GM21737 (cell line): Measurements from ENCODE around the gene P2RY2.
"Not testable (repeated sequence)": the region's sequence is repeated elsewhere in the genome, so short reads cannot be mapped to it uniquely, and the experiment has no call there.

Source experiments
- ATAC-seq: cut with Tn5 transposase; IDR thresholded peaks from one replicate; pipeline ENCODE4 v1.9.1; 2021; ENCODE audit warnings: mild to moderate bottlenecking, moderate library complexity; ENCODE audit not compliant: unreplicated experiment

P2RY2 gene

DNA sequence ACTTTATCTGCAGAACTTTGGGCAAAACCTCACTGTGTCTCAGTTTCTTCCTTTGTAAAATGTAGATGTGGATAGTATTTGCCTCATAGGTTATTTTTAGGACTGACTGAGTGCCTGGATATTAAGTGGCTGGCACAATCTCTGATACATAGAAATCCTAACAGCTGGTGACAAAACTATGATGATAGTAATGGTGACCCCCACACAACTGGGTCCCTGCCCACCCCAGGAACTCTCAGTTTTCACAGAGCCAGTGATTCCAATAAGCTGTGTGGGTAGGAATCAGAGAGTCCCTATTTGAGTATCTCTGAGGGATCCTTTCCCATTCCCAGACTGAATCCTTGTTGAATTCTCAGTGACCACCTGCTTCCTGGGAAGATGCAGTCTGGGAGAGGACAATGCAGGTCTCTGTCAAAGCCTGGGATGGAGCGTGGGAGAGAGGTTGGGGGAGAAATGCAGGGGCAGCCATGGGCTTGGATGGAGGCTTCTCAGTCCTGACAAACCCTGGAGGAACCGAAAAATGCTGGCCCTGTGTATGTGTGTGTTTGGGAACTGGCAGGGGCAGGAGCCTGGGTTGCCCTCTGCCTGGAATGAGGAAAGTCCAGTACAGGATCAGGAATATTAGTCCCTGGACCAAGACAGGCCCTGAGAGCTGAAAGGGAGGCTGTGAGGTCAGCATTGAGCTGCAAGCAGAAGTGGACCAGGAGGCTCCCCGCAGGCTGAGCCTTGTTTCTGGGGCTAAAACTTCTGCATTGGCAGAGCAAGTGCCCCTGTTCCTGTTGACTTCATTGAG lies 48.0 kb downstream of the P2RY2 start:
- no peak for ATAC-seq

DNA sequence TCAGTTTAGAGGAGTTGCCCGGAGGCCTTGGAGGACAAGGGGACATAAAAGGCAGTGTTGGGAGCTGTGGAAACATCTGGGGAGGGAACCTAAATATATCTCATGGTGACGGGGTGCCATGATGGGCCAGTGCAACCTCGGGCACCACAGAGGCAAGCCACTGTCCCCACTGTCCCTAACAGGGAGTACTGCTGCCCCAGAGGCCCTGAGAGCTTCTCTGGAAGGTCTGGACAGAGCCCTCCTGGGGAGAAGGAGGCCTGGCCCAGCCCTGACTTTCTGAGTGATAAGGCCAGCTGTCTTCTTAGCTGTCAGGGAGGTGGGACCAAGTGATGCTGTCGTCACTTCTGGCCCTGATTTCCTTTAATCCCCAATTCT lies 48.6 kb downstream of the P2RY2 start:
- no peak for ATAC-seq

DNA sequence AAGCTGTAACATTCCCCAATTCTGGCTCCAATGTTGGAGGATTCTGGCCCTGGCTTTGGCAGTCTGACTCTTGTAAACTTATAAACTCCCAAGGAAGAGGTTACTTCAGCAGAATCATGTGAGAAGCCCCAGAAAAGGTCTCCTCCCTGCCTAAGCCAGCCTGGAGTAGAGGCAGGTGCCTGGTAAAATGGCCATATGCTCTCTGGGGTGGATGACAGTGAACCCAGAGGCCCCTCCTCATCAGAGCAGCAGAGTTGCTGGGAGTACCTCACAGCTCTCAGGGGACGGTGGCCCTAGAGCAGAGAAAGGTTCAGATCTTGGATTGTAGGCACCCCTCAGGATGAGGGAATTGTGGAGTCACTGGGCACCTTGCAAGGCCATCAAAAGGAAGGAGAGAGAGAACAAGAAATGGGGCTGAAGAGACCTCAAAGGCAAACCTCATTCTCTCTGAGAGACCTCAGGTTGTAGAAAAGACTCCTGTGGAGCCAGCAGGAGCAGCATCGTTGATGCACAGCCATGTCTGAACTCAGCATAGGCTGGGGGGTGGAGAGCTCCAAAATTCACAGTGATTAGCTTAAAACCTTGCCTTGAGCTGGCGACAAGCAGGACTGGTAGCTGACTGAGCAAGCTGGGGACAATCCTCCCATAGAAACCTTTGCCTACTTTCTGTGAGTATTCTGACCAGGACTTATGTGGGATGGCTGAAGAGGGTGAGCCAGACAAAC lies 49.2 kb downstream of the P2RY2 start:
- ATAC-seq = no peak

DNA sequence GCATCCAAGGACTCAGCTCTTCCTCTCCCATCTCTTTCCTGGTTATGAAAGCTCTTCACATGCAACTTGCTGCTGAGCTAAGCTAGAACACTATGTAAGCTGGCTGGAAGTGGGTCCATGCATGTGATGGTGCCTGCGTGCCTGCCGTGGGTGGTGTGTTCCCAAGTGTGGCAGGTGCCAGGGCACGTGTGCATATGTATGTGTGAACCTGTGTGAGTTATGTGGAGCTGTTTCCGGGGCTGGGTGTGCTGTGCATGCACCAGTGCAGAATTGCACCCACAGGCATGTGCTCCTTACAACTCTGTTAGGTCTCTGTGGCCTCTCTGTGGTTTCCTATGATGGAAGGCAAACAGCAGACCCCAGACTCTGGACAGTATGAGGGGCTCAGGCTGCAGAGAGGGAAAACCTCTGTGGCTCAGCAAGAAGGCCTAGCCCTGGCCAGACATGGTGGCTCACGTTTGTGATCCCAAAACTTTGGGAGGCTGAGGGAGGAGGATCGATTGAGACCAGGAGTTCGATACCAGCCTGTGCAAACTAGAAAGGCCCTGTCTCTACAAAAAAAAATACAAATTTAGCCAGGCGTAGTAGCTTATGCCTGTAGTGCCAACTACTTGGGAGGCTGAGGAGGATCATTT lies 49.9 kb downstream of the P2RY2 start:
- no peak for ATAC-seq

DNA sequence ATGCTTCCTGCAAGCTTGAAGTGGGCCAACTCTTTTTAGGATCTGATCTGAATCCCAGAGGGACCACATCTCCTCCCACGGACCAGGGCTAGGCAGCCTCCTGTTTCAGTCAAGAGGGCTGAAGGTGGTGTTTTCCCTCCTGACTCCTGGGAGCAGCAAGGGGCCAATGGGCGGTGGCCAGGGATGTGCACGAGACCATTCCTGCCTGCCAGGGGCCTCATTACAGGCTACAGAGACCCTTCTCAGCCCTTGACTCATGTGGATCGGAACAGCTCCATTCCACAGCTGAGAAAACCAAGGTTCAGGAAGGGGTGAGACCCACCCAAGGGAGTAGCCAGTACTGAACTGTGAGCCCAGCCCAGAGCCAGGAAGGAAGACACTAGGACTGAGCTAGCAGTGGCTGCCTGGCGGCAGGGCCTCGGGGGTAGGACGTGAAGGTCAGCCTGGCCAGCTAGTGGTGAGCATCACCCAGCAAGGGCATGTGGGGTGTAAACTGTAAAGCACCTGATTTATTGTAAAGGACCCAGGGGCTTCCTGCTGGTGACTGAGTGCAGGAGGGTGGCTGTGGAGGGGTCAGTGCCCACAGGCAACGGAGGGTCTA lies 50.7 kb downstream of the P2RY2 start:
- no peak for ATAC-seq

DNA sequence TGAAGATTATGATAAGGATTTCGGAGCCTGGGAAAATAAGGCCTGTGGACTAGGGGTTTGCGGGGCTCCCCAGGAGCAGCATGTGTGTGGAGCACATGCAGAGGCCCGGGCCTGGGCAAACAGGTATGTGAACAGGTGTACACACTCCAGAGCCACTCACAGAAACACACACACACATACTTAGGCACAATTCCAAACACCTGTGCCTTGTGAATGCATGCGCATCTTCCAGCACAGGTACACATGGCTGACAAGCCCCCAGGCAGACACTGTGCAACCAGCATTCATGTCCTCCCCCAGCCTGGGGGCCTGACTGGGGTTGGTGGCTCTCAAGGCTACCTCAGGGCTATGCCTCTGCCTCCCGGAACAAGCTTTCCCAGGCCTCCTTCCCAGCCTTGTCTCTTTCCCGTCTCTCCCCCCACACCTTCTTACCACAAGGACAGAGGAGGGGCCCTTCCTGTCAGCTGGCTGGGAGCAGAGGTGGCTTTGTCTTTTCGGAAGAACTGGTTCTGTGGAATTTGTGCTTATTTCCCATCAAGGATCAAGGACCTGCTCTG lies 51.5 kb downstream of the P2RY2 start:
- no peak for ATAC-seq

DNA sequence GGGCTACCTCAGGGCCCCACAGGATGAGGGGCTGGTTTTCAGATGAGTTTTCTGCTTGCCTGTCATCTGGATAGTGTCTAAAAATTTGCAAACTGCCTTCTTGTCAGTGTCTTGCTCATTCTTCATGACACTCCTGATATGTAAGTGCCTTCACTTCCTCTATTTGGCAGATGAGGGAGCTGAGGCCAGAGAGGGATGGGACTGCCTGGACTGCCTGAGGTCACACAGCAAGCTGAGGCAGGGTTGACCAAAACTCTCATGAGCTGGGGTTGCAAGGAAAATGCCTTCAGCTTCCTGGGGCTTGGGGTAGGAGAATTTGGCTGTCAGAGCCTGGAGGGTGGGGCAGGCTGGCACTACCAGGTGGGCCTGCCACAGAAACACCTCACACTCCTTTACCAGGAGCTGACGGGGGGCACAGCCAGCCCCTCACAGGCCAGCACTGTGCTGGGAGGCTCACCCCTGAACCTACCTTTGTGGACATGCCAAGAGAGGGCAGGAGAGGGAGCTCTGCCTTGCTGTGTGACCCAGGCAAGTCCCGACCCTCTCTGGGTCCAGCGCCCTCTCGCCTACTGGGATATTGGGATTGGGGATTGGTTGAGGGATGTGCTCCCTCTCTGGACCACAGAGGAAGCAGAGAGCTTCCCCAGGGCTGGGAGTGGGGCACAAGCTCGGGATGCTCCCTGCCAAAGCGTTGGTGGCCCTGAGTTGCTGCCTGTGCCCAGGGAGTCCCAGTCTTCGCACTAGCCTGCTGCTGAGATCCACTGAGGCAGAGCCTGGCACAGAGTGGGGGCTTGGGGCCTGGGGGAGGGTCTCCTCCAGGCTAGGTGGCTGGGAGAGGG lies 52.2 kb downstream of the P2RY2 start:
- ATAC-seq = no peak

DNA sequence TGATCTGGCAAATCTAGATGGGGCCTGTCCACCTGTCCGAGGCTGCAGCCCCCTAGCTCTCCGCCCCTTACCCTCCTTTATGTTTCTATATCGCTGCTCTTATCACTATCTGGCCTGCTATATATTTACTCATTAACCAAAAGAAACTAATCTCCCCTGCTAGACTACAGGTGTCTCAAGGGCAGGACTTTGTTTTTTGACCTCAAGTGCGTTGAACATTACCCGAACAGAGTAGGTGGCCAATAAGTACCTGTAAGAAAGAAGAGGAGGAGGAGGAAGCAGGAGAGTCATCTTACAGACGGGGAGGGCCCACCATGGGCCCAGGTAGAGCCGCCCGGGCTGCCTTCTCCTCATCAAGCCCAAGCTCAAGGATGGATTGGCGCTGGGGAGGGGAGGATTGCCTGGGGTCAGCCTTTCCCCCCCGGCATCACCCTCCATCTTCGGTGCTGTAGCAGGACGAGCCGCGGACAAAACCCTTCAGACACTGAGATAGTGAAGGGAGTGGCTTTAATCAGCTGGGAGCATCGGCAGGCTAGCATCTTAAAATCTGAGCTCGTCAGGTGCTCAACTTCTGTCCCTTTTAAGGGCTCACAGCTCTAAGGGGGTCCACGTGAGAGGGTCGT lies 52.9 kb downstream of the P2RY2 start:
- ATAC-seq = no peak

DNA sequence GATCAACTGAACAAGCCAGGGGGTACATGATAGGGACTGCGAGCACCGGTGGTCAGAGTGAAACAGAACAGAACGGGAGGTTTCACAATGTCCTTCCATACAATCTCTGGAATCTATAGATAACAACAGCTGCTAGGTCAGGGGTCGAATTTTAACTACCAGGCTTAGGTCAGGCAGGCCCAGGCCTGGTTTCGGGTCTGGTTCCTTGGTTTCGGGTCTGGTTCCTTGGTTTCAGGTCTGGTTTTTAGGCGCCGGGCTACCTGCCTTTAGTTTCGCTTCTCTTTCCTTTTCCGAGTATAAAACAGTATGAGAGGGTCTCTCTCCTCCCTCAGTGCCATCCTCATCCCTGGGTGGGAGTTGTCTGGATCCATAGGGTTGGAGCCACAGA lies 53.4 kb downstream of the P2RY2 start:
- ATAC-seq = not testable (repeated sequence)

DNA sequence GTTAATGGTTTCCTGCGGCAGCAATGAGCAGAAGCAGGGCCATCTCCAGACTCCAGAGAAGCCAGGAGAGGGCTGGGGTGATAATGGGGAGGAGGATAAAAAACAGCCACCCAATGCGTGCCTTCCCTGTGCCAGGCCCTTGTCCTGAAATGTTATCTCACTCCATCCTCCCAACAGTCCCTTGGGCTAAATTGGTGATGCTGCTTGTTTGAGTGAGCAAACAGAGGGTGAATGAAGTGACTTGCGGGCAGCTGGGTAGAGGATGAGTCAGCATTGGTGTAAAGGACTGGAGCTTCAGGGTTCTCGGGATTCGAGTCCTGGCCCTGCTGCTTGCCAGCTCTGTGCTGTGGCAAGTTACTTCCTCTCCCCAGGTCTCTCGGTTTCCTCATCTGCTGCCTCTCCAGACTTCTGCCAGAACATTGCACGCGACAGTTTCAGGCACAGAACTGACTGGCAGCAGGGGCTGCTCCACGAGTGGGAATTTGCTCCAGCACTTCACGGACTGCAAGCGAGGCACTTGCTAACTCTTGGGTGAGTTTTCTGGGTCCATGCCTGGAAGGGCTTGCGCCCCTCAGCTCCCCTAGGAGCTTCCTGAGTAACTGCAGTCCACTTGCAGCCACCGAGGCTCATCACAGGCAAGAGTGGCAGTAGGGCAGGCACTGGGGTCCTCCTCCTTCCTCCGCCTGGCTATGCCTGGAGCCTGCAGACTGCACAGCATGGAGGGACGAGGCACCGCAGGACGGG lies 54.0 kb downstream of the P2RY2 start, which contains the start of gene P2RY6:
Gene P2RY6 (plus strand): TSS at position 403 of the 744 bp plus-strand sequence. CDS start 24,181 bp downstream, outside the sequence.
- ATAC-seq = no peak

DNA sequence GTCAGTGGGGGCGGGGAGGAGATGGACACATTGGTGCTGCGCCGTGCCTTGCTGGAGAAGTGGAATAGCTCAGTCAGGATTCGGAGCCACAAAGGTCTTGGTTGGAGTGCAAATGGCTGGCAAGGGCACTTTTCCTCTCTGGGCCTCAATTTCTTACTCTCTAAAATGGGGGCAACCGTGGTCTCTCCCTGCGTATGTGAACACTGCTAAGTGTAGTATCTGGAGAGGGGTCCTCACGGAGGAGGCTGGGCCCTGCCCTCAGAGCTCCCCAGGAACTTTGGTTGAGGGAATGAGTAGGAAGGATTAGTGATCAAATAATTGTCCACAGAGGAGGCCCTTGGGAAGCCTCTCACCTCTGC lies 54.6 kb downstream of the P2RY2 start:
- ATAC-seq = no peak

DNA sequence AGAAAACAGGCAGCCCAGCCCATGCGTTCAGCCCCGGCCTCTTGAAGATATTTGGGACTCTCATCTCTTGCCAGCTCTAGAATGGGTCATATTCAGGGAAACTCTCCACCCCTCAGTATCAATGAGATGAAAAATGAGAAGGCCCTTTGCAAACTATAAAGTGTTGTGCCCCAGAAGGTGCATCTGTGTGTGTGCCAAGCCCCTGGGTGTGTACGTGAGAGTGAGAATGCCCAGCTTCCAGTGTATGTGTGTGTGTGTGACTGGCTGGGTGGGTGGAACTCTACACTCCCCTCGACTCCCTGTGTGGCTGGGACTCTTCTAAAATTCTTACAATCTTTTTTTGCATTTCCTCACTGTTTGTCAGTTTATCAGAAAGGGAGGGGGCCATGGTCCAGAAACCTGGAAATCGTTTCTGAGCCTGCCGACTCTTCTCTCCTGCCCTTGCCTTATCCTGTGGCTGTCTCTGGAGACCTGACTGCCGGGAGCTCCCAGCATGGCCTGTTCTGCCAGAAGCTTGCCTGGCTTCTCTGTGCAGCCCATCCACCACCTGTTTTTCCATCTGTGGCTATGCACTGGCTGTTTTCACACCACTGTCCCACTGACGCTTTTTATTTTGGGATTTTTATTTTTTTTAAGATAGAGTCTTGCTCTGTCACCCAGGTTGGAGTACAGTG lies 55.3 kb downstream of the P2RY2 start:
- ATAC-seq = no peak

DNA sequence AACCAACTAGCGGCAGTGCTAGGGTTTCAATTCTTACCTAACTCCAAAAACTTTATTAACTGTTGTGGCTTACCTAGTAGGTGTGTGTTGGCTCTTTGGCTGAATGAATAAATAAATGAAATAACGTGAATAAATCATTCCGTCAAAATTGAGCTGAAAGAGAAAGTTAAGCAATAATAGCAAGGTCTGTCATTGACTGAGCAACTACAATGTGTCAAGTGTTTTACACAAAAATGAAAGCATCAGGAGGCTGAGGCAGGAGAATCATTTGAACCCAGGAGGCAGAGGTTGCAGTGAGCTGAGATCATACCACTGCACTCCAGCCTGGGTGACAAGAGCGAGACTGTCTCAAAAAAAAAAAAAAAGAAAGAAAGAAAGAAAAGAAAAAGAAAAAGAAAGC lies 56.1 kb downstream of the P2RY2 start:
- ATAC-seq = not testable (repeated sequence)

DNA sequence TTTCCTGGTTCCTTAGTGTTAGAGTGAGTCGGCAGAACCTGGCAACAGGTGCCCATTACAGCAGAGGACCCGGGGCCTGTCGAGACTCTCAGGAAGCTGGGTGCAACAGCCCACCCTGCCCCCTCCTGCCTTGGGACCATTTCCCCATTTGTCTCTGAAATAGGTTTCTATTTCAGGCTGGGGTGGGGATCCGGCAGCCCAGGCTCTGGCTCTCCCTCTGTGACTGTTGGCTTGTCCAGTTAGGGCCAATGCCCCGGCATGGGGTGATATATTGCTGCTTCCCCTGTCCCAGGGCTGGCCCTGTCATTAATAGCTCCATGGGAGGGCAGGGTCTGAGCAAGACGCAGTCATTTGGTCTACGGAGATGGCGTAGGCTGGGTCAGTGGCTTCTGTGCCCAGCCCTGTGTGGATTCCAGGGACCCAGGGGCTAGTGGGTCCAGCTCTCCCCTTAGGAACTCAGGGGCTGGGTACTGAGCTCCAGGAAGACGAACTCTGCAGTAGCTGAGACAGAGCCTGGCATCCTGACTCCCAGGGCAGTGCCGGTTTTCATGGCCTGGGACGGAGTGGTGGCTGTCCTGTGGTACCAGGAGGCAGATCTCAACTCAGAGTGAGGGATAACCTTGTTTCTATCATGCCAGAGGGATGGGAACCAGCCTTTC lies 56.8 kb downstream of the P2RY2 start:
- ATAC-seq = no peak

DNA sequence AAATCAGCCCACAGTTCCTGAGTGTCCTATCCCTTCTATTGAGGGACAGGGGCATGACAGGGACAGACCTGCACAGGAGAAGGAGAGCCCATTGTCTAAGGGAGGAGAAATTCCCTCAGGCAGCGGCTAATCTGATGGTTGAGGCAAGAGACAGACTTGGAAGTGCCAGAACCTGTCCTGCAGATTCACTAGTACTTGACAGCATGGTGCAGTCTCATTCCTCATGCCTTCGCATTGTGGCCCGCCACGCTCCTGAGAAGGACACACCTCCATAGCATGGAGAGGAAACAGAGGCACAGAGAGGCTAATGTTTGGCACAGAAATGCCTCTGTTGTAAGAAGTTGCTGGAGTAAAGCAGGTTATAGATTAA lies 57.3 kb downstream of the P2RY2 start:
- no peak for ATAC-seq

DNA sequence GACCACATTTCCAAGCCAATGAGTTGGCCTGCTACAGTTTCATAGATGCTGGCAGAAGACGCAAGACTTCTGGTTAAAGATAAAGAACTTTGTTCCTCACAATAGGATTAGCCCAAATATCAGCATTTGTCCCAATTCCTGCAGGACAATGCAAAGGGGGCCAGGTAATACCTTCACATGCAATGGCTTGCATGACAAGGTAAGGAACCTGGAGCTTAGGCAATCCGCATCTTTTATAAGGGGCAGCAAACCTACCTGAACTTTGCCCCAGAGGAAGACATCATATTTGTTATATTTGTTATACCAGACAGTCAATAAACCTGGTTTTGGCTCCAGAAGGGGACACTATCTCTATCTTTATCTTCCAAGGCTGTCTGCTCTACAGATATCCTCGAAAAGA lies 59.4 kb downstream of the P2RY2 start:
- no peak for ATAC-seq

DNA sequence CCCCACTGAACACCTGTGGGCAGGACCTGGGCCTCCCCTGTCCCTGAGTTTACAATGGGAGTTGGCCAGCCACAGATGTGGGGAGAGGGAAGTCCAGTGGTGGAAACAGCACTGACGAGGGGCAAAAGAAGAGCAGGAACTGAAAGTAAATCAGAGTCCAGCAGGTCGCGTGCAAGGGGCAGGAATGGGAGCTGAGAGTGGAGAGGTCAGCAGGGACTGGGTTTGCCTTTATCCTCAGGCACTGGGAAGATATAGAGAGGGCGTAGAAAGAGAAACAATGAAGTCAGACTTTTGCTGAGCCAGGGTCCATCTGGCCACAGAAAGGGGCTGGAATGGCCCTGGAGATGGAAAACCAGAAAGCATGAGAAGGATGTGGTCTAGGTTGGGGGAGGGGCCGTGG lies 62.5 kb downstream of the P2RY2 start:
- ATAC-seq = no peak

DNA sequence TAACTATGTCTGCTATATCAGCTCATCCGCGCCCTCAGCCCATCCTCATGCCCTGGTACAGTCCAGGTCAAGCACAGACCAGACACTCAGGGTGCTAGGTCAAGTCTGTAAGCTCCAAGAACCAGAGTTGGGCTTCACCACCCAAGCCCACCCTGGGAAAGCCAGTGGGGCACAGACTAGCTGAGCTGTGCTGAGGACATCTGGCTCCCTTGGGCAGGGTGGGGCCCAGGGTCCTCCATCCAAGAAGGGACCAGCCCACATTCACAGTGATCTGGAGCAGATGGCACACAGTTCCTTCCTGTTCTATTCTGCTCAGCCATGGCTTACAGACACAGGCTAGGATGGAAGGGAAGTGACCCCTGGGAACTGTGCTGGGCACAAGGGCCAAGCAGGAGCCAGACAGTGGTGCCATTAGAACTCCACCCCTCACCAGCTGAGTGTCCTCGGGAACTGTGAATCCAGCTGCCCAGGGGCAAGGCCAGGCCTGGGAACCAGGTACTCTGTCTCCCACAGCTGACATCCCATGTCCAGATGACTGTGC lies 63.2 kb downstream of the P2RY2 start:
- no peak for ATAC-seq
